Esophagus (tissue), 2 donors: ENCODE data around the gene SEMA3C. TPM values are rescaled to one million over a fixed set of nuclear protein-coding genes. Genes with fewer than 3 reads are reported as not detected.

ENCODE experiments used
- H3K27ac ChIP-seq, 2 donors: one replicate each; pipeline ENCODE4 v1.5.1; 2013; ENCODE audit warnings: low read depth in 2 of 2, mild to moderate bottlenecking in 2 of 2, inconsistent platforms in 1 of 2, low read length in 1 of 2, moderate library complexity in 1 of 2
- H3K27me3 ChIP-seq, 2 donors: one replicate each; pipeline ENCODE4 v1.6.1; 2013; ENCODE audit warnings: low read length in 2 of 2, control low read depth in 1 of 2, mild to moderate bottlenecking in 1 of 2; ENCODE audit not compliant: insufficient read depth in 2 of 2, control insufficient read depth in 1 of 2
- H3K36me3 ChIP-seq, 2 donors: one replicate each; pipeline ENCODE4 v1.6.1; 2013; ENCODE audit warnings: low read length in 1 of 2; ENCODE audit not compliant: control insufficient read depth in 2 of 2, insufficient read depth in 2 of 2
- H3K4me1 ChIP-seq, 2 donors: one replicate each; pipeline ENCODE4 v1.6.1; 2013; ENCODE audit warnings: low read length in 1 of 2; ENCODE audit not compliant: control insufficient read depth in 2 of 2, insufficient read depth in 2 of 2
- H3K4me3 ChIP-seq, 2 donors: one replicate each; pipeline ENCODE4 v1.5.1; 2013; ENCODE audit warnings: low read length in 2 of 2, mild to moderate bottlenecking in 2 of 2, low read depth in 1 of 2, moderate library complexity in 1 of 2
- H3K9me3 ChIP-seq, 2 donors: one replicate each; pipeline ENCODE4 v1.6.1; 2013; ENCODE audit warnings: mild to moderate bottlenecking in 2 of 2, low read depth in 1 of 2, low read length in 1 of 2, moderate library complexity in 1 of 2; ENCODE audit not compliant: control insufficient read depth in 2 of 2, insufficient read depth in 1 of 2
- WGBS, 2 donors: extraction: QIAGEN DNeasy Blood & Tissue Kit; methylation state at CpG; one replicate each; pipeline ENCODE4 v1.1.7; 2013; 5-methylcytosine and 5-hydroxymethylcytosine counted together
- polyA plus RNA-seq, 2 donors: library from polyadenylated mRNA; stranded (reverse); fragments of 200-250 nt; gene quantifications; one replicate each; pipeline ENCODE4 v1.2.3, GENCODE V29; 2013
- donor health status: healthy with polysubstance abuse.
- donor health status: Bipolar disorder and iron deficiency.

SEMA3C gene
- polyA plus RNA-seq, 2 donors, result 1.8 to 3.4 TPM

DNA sequence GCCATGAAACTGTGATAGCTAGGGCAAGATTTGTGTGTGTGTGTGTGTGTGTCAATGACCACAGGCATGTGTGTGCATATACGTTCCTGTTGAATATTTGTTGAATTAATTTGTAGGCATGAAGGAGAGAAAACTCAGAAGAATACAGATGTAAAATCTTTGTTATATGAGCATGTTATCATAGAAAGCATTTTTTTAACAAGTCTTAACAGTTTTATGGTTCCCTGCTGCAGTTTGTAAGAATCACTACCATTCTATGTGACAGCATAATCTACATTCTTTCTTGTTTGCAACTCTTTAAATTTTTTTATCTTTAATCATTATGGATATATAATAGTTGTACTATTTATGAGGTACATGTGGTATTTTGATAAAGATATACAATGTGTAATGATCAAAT lies 150.1 kb downstream of the SEMA3C start:
- Histone ChIP-seq H3K4me3 (no peak overlapping the region), H3K4me1 (peaks cover 0 to 2% of the 10 kb centered on the region in 2 donors), H3K36me3 (no peaks in the 10 kb centered on the region), H3K27me3 (no peaks in the 10 kb centered on the region), H3K27ac (no peak overlapping the region), H3K9me3 (no peaks in the 10 kb centered on the region)
- WGBS, 2 donors, result 81% methylated on average over 1 of the region's 1 CpG

DNA sequence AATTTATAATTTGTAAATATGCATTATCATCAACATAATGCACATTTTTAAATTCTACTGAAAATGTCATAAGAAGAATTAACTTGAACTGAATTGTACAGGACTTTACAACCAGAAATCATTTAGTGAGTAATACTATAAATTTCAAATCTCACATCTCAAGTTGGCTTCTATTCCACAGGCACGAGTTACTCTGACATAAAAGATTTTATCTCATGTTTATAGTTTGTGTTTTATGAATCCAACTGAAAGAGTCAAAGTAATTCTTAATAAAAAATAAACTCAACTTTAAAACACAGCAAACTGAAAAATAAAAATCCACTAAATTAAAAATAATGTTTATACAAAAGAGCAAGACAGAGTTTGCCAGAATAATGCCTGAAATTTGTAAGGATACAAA lies 151.2 kb downstream of the SEMA3C start:
- Histone ChIP-seq H3K4me3 (no peak overlapping the region), H3K9me3 (no peaks in the 10 kb centered on the region), H3K4me1 (no peaks in the 10 kb centered on the region), H3K27me3 (no peaks in the 10 kb centered on the region), H3K27ac (no peak overlapping the region), H3K36me3 (no peaks in the 10 kb centered on the region)
- WGBS, 2 donors, result 38 to 48% methylated on average over 1 of the region's 1 CpG

DNA sequence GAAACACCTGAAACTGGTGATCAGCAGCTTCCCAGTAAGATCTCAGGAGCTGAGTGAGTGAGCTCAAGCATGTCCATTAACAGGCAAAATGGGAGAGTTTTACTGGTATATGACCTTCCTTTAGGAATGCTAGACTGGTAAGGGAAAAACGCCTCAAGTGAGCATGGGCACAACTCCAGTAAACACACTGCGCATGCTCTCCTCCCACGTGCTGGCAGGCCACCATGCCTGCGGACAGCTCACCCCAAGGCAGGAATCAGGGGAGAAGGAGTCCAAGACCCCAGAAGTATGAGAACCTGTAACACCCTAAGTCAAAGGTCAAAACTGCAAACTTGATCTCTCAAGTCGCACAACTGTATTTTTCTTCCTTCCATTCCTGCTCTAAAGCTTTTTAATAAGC lies 152.1 kb downstream of the SEMA3C start:
- H3K27me3 ChIP-seq, result no peaks in the 10 kb centered on the region
- no peak overlapping the region for H3K27ac ChIP-seq
- H3K36me3 ChIP-seq, result no peaks in the 10 kb centered on the region
- no peaks in the 10 kb centered on the region for H3K9me3 ChIP-seq
- H3K4me1 ChIP-seq, result no peaks in the 10 kb centered on the region
- WGBS, 2 donors, result 77 to 80% methylated on average over 5 of the region's 5 CpGs
- no peak overlapping the region for H3K4me3 ChIP-seq

DNA sequence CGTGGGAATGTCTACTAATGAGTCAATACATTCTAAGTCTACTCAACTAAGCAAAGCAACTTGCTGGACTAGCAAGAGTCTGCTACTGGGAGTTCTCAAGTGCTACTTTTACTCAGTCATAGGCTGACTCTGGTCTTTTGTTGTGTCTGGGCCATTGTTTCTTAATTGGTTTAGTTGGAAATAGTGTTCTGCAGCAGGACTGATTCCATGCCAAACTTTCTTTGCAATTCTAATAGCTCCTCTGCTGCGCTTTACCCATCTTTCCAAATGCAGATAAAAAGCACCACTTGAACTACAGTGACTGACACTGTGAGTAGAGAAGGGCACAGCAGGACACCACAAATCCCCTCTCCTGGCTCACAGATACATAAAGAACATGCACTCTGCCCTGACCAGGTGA lies 154.7 kb downstream of the SEMA3C start:
- Histone ChIP-seq H3K36me3 (no peaks in the 10 kb centered on the region), H3K27me3 (no peaks in the 10 kb centered on the region), H3K27ac (no peak overlapping the region), H3K9me3 (no peaks in the 10 kb centered on the region), H3K4me3 (no peak overlapping the region), H3K4me1 (no peaks in the 10 kb centered on the region)
- WGBS, 2 donors, result 85 to 93% methylated on average over 2 of the region's 2 CpGs

DNA sequence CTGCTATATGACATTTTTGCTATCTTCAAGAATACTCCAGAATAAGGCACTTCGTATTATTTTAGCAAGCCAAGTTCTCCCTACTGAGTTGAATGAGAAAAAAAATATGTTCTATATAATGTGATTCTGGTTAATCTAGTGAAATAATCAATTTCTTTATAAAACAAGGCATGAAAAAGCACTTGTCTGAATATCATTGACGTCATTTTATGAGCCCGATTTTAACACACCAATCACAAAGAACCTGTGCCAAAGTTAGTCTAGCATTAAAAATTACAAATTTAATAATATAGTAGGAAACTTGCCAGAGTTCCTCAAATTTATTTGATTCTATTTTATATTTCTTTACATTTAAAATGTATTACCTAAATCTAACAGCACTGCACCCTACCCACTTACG lies 155.1 kb downstream of the SEMA3C start:
- Histone ChIP-seq H3K27ac (no peak overlapping the region), H3K4me1 (no peaks in the 10 kb centered on the region), H3K27me3 (no peaks in the 10 kb centered on the region), H3K4me3 (no peak overlapping the region), H3K36me3 (no peaks in the 10 kb centered on the region), H3K9me3 (no peaks in the 10 kb centered on the region)
- WGBS, 2 donors, result 84 to 90% methylated on average over 4 of the region's 4 CpGs

DNA sequence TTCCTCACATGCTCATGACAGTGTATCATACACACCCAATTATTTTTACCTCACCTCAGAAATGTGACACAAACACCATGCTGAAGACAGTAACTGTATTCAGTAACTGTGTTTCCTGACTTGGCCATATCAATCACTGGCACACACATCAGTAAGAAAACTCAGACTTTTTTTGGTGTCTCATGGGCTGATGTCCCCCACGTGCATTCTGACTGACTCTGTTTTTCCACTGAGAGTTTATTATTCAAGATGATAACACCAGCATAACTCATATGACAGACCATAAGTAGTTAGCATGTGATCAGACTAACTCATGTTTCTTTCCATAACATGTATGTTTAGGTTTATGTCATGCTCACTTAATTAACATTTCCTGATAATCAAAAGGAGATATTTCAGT lies 155.6 kb downstream of the SEMA3C start:
- Histone ChIP-seq H3K27me3 (no peaks in the 10 kb centered on the region), H3K4me3 (no peak overlapping the region), H3K9me3 (no peaks in the 10 kb centered on the region), H3K27ac (no peak overlapping the region), H3K4me1 (no peaks in the 10 kb centered on the region), H3K36me3 (no peaks in the 10 kb centered on the region)
- WGBS, 2 donors, result 56 to 62% methylated on average over 1 of the region's 1 CpG

DNA sequence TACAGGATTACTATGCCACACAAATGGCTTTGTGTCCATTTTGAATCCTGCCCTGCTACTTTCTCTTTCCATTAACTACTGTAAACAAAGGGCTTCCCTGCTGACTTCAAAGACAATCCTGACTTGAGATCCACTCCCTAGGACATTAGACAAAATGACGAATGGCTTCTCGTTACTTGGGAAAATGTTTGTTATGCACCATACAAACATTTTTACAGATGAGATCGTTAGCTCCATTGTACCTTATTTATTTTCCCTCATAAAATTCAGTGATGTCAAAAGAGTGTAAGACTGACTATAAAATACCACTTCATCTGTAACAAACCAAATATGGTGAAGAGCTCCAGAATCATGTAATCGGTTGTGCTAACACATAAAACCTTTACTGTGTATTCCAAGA lies 158.6 kb downstream of the SEMA3C start:
- WGBS, 2 donors, result 62 to 65% methylated on average over 4 of the region's 4 CpGs
- no peaks in the 10 kb centered on the region for H3K9me3 ChIP-seq
- H3K27ac ChIP-seq, result no peak overlapping the region
- no peaks in the 10 kb centered on the region for H3K27me3 ChIP-seq
- no peak overlapping the region for H3K4me3 ChIP-seq
- no peaks in the 10 kb centered on the region for H3K36me3 ChIP-seq
- no peaks in the 10 kb centered on the region for H3K4me1 ChIP-seq

DNA sequence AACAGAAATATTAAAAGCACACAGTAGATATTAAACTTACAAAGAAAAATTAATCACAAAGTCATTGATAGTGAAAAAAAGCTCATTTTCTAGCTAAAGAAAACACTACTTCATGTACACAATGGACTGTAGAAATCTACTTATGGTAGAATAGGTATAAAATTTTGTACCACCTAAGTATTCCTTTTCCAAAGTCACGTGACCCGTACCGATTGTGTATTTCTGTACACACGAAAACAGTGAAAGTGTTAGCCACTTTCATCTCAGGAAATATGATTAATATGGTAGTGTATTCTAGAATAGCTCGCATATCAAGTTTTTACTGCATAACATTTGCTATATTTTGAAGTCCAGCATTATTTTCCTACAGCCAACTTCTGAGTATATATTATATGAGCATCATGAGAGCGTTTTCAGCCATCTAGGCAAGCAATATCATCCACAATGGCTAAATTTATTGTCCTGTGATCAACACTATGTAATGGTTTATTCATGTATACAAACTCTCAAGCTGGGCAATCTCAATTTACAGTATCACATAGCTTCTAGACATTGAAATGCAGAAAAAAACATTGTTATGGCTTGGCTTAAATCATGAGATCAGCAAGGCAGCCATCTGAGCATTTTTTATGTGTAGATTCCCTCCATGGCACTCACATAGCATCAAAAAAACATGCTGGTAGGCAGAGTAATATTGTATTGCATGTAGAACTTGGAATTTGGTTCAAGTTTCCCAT lies 165.7 kb downstream of the SEMA3C start:
- WGBS, 2 donors, result 85 to 90% methylated on average over 6 of the region's 6 CpGs
- Histone ChIP-seq H3K4me3 (no peak overlapping the region), H3K27ac (no peak overlapping the region), H3K27me3 (no peaks in the 10 kb centered on the region), H3K9me3 (no peaks in the 10 kb centered on the region), H3K36me3 (no peaks in the 10 kb centered on the region), H3K4me1 (no peaks in the 10 kb centered on the region)

DNA sequence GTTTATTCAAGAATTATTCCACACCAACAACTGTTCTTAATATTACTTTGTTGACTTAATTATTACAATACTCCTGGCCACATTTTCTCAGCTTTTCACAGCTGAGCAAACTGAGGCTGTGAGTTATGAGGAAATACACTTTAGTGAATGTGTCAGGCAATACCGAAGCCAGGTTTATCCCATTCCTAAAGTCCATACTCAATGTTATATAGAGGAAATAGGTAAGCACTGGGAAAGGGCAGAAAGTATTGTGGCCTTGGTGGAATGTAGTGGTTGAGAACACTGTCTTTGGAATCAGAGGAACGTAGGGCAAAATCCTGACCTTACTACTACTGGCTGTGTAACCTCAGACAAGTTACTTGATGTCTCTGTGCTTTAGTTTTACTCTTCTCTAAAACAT lies 169.6 kb downstream of the SEMA3C start:
- no peak overlapping the region for H3K27ac ChIP-seq
- H3K4me1 ChIP-seq, result no peaks in the 10 kb centered on the region
- WGBS, 2 donors, result 65 to 85% methylated on average over 2 of the region's 2 CpGs

DNA sequence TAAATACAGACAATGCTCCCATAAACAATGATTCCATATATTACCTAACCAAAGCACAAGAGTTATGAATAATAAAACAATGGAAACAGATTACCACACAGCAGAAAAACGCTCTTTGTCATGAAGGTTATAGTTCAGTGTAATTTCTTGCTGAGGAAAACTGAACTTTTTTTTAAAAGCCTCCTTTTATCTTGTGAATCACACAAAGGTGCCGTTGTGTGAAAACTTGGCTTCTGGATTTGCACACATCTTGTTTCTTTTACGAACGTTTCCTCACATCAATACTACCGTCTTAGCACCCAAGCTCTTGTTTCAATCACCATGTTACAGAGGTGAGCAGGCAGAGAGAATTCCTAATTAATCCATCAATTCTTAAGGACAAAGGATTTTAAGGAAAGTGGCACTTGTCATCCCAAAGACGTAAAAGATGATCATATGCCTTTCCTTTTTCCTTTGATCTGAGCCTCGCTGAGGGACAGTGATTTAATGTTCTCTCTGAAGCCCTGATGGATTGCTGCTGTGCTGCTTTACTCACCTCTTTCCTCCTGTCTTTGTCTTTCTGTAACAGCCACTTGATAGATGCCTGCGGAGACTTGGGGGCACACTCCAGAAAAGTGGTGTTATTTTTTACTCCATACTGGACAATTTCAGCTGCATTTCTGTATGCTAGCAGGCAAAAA lies 170.3 kb downstream of the SEMA3C start:
- Histone ChIP-seq H3K4me3 (no peak overlapping the region), H3K4me1 (no peaks in the 10 kb centered on the region), H3K27me3 (no peaks in the 10 kb centered on the region), H3K27ac (no peak overlapping the region), H3K9me3 (no peaks in the 10 kb centered on the region), H3K36me3 (no peaks in the 10 kb centered on the region)
- WGBS, 2 donors, result 49 to 66% methylated on average over 8 of the region's 8 CpGs

More for the DNA sequence above, 169.6 kb downstream of the SEMA3C start:
- no peaks in the 10 kb centered on the region for H3K36me3 ChIP-seq
- H3K27me3 ChIP-seq, result no peaks in the 10 kb centered on the region
- H3K9me3 ChIP-seq, result no peaks in the 10 kb centered on the region
- no peak overlapping the region for H3K4me3 ChIP-seq
